Mesothelial cell of epicardium (in vitro differentiated cells): ENCODE data around the gene MTMR10. TPM values are rescaled to one million over a fixed set of nuclear protein-coding genes. Genes with fewer than 3 reads are reported as not detected.

Experiments
- DNase-seq, 2 experiments: peaks; one replicate each; pipeline ENCODE4 v3.0.0; 2021; ENCODE audit warnings: low spot score in 2 of 2; ENCODE audit not compliant: unreplicated experiment in 2 of 2
- H3K27ac Mint-ChIP-seq: 2 replicates; pipeline ENCODE4 v1.8.0; 2021; ENCODE audit warnings: mixed read lengths
- H3K27me3 Mint-ChIP-seq: 2 replicates; pipeline ENCODE4 v1.8.0; 2021; ENCODE audit warnings: low read depth, mixed read lengths
- H3K36me3 Mint-ChIP-seq: 2 replicates; pipeline ENCODE4 v1.8.0; 2021; ENCODE audit warnings: mixed read lengths
- H3K4me1 Mint-ChIP-seq: 2 replicates; pipeline ENCODE4 v1.8.0; 2021; ENCODE audit warnings: mixed read lengths
- H3K4me3 Mint-ChIP-seq: 2 replicates; pipeline ENCODE4 v1.8.0; 2021; ENCODE audit warnings: mild to moderate bottlenecking, moderate library complexity, mixed read lengths
- H3K9me3 Mint-ChIP-seq: 2 replicates; pipeline ENCODE4 v1.8.0; 2021; ENCODE audit warnings: mixed read lengths
- CTCF ChIP-seq: fragments of 200-600 bp; sonication (generic); IDR thresholded peaks from one replicate; pipeline ENCODE4 v1.5.0; 2021; ENCODE audit warnings: antibody characterized with exemption; ENCODE audit not compliant: unreplicated experiment
- total RNA-seq: library from RNA; stranded (reverse); gene quantifications from 3 replicates; pipeline ENCODE4 v1.2.1, GENCODE V29; 2021

The MTMR10 gene
- total RNA-seq, 1 donor from 2014 or later: 24.7 TPM

GRCh38 chr15:31025996-31026395, 34.6 kb upstream of the MTMR10 start:
- no peak overlapping the region for H3K4me3 Mint-ChIP-seq
- H3K27me3 Mint-ChIP-seq: no peaks in the 10 kb centered on the region
- TF ChIP-seq CTCF: no peak
- H3K9me3 Mint-ChIP-seq: no peaks in the 10 kb centered on the region
- DNase-seq: no peak
- H3K4me1 Mint-ChIP-seq: peaks cover 26% of the 10 kb centered on the region
- H3K36me3 Mint-ChIP-seq: no peaks in the 10 kb centered on the region
- H3K27ac Mint-ChIP-seq: peak overlapping the region; percentile 43

- H3K27ac Mint-ChIP-seq: peak overlapping the region; percentile 93
These were observed 33.6 kb upstream of the MTMR10 start for GRCh38 chr15:31024979-31025378.

GRCh38 chr15:31024330-31024729, 32.9 kb upstream of the MTMR10 start:
- H3K36me3 Mint-ChIP-seq: no peaks in the 10 kb centered on the region
- H3K9me3 Mint-ChIP-seq: no peaks in the 10 kb centered on the region
- H3K27ac Mint-ChIP-seq: peak overlapping the region; percentile 93
- no peak overlapping the region for H3K4me3 Mint-ChIP-seq
- H3K27me3 Mint-ChIP-seq: no peaks in the 10 kb centered on the region
- peak in 1 of 2 experiments; percentile 44 for DNase-seq
- TF ChIP-seq CTCF: no peak
- peaks cover 26% of the 10 kb centered on the region for H3K4me1 Mint-ChIP-seq

More at GRCh38 chr15:31024979-31025378, 33.6 kb upstream of the MTMR10 start:
- no peaks in the 10 kb centered on the region for H3K27me3 Mint-ChIP-seq
- no peak overlapping the region for H3K4me3 Mint-ChIP-seq
- TF ChIP-seq CTCF: no peak
- no peaks in the 10 kb centered on the region for H3K9me3 Mint-ChIP-seq
- H3K36me3 Mint-ChIP-seq: no peaks in the 10 kb centered on the region
- H3K4me1 Mint-ChIP-seq: peaks cover 26% of the 10 kb centered on the region
- no peak for DNase-seq

- Mint-ChIP-seq H3K36me3 (no peaks in the 10 kb centered on the region), H3K4me3 (no peak overlapping the region), H3K27ac (peak overlapping the region; percentile 93), H3K27me3 (no peaks in the 10 kb centered on the region), H3K9me3 (no peaks in the 10 kb centered on the region), H3K4me1 (peaks cover 26% of the 10 kb centered on the region)
- TF ChIP-seq CTCF: no peak
- DNase-seq: no peak
These were observed 32.4 kb upstream of the MTMR10 start for GRCh38 chr15:31023841-31024240.

GRCh38 chr15:31021067-31021665, 29.7 kb upstream of the MTMR10 start:
- Mint-ChIP-seq H3K4me1 (peaks cover 31% of the 10 kb centered on the region), H3K9me3 (no peaks in the 10 kb centered on the region), H3K27ac (no peak overlapping the region), H3K27me3 (no peaks in the 10 kb centered on the region), H3K4me3 (no peak overlapping the region), H3K36me3 (no peaks in the 10 kb centered on the region)
- DNase-seq: no peak
- no peak for TF ChIP-seq CTCF
